Neural progenitor cell (in vitro differentiated cells): Measurements from ENCODE around the gene CDCA3. TPM values are rescaled to one million over a fixed set of nuclear protein-coding genes. Genes with fewer than 3 reads are reported as not detected.

Source experiments
- DNase-seq: peaks from one replicate; pipeline ENCODE4 v3.0.0-alpha.2; 2016; ENCODE audit warnings: low spot score
- H2AFZ ChIP-seq: fragments of 200-600 bp; sonication (generic); replicated peaks from 2 replicates; pipeline ENCODE4 v1.6.1; 2016; ENCODE audit warnings: antibody characterized with exemption
- H3F3A ChIP-seq: fragments of 200-600 bp; sonication (generic); 2 replicates; pipeline ENCODE4 v1.6.1; 2016; ENCODE audit warnings: antibody characterized with exemption, low read depth
- H3K27ac ChIP-seq: fragments of 200-600 bp; sonication (generic); 2 replicates; pipeline ENCODE4 v1.5.1; 2016; ENCODE audit warnings: mild to moderate bottlenecking
- H3K27me3 ChIP-seq: fragments of 200-600 bp; sonication (generic); 2 replicates; pipeline ENCODE4 v1.6.1; 2016; ENCODE audit warnings: mild to moderate bottlenecking, moderate library complexity
- H3K36me3 ChIP-seq: fragments of 200-600 bp; sonication (generic); 2 replicates; pipeline ENCODE4 v1.5.1; 2016
- H3K4me1 ChIP-seq: fragments of 200-600 bp; sonication (generic); 2 replicates; pipeline ENCODE4 v1.6.1; 2016; ENCODE audit warnings: mixed run types
- H3K4me2 ChIP-seq: fragments of 200-600 bp; sonication (generic); 2 replicates; pipeline ENCODE4 v1.6.1; 2016
- H3K4me3 ChIP-seq: fragments of 200-600 bp; sonication (generic); 2 replicates; pipeline ENCODE4 v1.5.1; 2016
- H3K79me2 ChIP-seq: fragments of 200-600 bp; sonication (generic); 2 replicates; pipeline ENCODE4 v1.6.1; 2016; ENCODE audit warnings: low read depth
- H3K9ac ChIP-seq: fragments of 200-600 bp; sonication (generic); 2 replicates; pipeline ENCODE4 v1.6.1; 2016
- H3K9me3 ChIP-seq: fragments of 200-600 bp; sonication (generic); 2 replicates; pipeline ENCODE4 v1.5.1; 2016; ENCODE audit warnings: low read depth
- H4K20me1 ChIP-seq: fragments of 200-600 bp; sonication (generic); 2 replicates; pipeline ENCODE4 v1.6.1; 2016; ENCODE audit warnings: low read depth
- H3K27ac Mint-ChIP-seq: 3 replicates; pipeline ENCODE4 v1.8.0; 2021; ENCODE audit warnings: mixed read lengths
- H3K27me3 Mint-ChIP-seq: 2 replicates; pipeline ENCODE4 v1.8.0; 2022; ENCODE audit warnings: low read depth, mild to moderate bottlenecking, inconsistent platforms, moderate library complexity, mixed read lengths; ENCODE audit not compliant: insufficient read depth
- H3K36me3 Mint-ChIP-seq: 3 replicates; pipeline ENCODE4 v1.8.0; 2021; ENCODE audit warnings: mixed read lengths
- H3K4me1 Mint-ChIP-seq: 3 replicates; pipeline ENCODE4 v1.8.0; 2021; ENCODE audit warnings: mixed read lengths
- H3K4me3 Mint-ChIP-seq: 3 replicates; pipeline ENCODE4 v1.8.0; 2021; ENCODE audit warnings: mild to moderate bottlenecking, moderate library complexity, mixed read lengths
- H3K9me3 Mint-ChIP-seq: 3 replicates; pipeline ENCODE4 v1.8.0; 2020; ENCODE audit warnings: mixed read lengths
- EZH2 ChIP-seq: fragments of 200-600 bp; sonication (generic); IDR thresholded peaks from 2 replicates; pipeline ENCODE4 v1.6.1; 2017; ENCODE audit warnings: antibody characterized with exemption, mild to moderate bottlenecking, moderate library complexity
- EZH2phosphoT487 ChIP-seq: fragments of 200-600 bp; sonication (generic); IDR thresholded peaks from 2 replicates; pipeline ENCODE4 v1.6.1; 2017; ENCODE audit warnings: antibody characterized with exemption
- total RNA-seq: library from RNA; depleted of rRNA; stranded (reverse); fragments of >200 nt; gene quantifications from 2 replicates; pipeline ENCODE4 v1.2.3, GENCODE V29; 2015; ENCODE audit warnings: low replicate concordance
- TF ChIP-seq, protein P1 (sequence below): fragments of 200-600 bp; sonication (generic); IDR thresholded peaks from 2 replicates; pipeline ENCODE4 v1.5.1; 2017; ENCODE audit warnings: antibody characterized with exemption, mild to moderate bottlenecking

Gene CDCA3
- total RNA-seq, 1 donor from 2014 or later: 62.1 TPM

DNA sequence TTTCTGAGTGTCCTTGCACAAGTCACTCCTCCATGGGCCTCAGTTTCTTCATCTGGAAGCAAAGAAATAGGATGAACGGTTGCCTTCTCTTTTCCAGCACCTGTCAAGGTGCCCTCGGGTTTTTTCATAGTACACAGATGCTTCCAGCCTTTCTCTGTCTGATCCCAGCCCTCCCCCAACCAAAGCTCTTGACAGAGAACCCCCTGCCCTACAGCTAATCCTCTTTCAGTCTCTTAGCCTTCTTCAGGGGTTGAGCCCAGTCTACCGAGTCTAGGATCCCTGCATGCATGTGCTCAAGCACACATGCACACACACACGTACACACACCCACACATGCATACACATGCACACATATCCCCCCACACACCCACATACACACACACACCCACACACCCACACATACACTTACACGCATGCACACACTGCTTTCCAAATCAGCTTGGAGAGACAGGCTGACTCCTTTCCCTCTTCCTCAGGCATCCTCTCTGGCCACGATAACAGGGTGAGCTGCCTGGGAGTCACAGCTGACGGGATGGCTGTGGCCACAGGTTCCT, 4.7 kb downstream of the CDCA3 start:
- peak overlapping the region; percentile 2 for H3K4me3 Mint-ChIP-seq
- peaks cover 11% of the 10 kb centered on the region for H3K27me3 Mint-ChIP-seq
- no peak overlapping the region for H3K27ac Mint-ChIP-seq

GRCh38 chr12:6845395-6845794, 5.7 kb downstream of the CDCA3 start:
- Mint-ChIP-seq H3K27me3 (peaks cover 9% of the 10 kb centered on the region), H3K4me1 (peaks cover 36% of the 10 kb centered on the region), H3K27ac (no peak overlapping the region), H3K9me3 (no peaks in the 10 kb centered on the region), H3K4me3 (no peak overlapping the region), H3K36me3 (peaks cover 46% of the 10 kb centered on the region)
- Histone ChIP-seq H3K27ac (no peak overlapping the region), H3F3A (peaks cover 42% of the 10 kb centered on the region), H2AFZ (no peak overlapping the region), H4K20me1 (peaks cover 29% of the 10 kb centered on the region), H3K4me1 (peaks cover 20% of the 10 kb centered on the region), H3K36me3 (no peaks in the 10 kb centered on the region), H3K9me3 (no peaks in the 10 kb centered on the region), H3K9ac (no peak overlapping the region), H3K4me2 (no peak overlapping the region), H3K27me3 (no peaks in the 10 kb centered on the region), H3K4me3 (no peak overlapping the region), H3K79me2 (peaks cover 20% of the 10 kb centered on the region)
- TF ChIP-seq EZH2phosphoT487 (no peak), EZH2 (no peak)
- TF ChIP-seq, protein P1, sequence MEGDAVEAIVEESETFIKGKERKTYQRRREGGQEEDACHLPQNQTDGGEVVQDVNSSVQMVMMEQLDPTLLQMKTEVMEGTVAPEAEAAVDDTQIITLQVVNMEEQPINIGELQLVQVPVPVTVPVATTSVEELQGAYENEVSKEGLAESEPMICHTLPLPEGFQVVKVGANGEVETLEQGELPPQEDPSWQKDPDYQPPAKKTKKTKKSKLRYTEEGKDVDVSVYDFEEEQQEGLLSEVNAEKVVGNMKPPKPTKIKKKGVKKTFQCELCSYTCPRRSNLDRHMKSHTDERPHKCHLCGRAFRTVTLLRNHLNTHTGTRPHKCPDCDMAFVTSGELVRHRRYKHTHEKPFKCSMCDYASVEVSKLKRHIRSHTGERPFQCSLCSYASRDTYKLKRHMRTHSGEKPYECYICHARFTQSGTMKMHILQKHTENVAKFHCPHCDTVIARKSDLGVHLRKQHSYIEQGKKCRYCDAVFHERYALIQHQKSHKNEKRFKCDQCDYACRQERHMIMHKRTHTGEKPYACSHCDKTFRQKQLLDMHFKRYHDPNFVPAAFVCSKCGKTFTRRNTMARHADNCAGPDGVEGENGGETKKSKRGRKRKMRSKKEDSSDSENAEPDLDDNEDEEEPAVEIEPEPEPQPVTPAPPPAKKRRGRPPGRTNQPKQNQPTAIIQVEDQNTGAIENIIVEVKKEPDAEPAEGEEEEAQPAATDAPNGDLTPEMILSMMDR: no peak
- DNase-seq: no peak

More for the DNA sequence above, 4.7 kb downstream of the CDCA3 start:
- H3K27ac ChIP-seq: no peak overlapping the region
- H3K9me3 ChIP-seq: no peaks in the 10 kb centered on the region
- Mint-ChIP-seq H3K9me3 (no peaks in the 10 kb centered on the region), H3K4me1 (peaks cover 40% of the 10 kb centered on the region), H3K36me3 (peaks cover 48% of the 10 kb centered on the region)
- H2AFZ ChIP-seq: no peak overlapping the region
- H3F3A ChIP-seq: peaks cover 43% of the 10 kb centered on the region
- H3K79me2 ChIP-seq: peaks cover 25% of the 10 kb centered on the region
- peaks cover 12% of the 10 kb centered on the region for H3K4me1 ChIP-seq
- TF ChIP-seq, protein P1: no peak
- DNase-seq: no peak
- no peak overlapping the region for H3K4me2 ChIP-seq
- no peaks in the 10 kb centered on the region for H3K27me3 ChIP-seq
- H3K4me3 ChIP-seq: no peak overlapping the region
- H3K9ac ChIP-seq: no peak overlapping the region
- H3K36me3 ChIP-seq: no peaks in the 10 kb centered on the region
- H4K20me1 ChIP-seq: peaks cover 25% of the 10 kb centered on the region

- Histone ChIP-seq H3K36me3 (no peaks in the 10 kb centered on the region), H3K4me3 (no peak overlapping the region), H2AFZ (no peak overlapping the region), H3K27ac (no peak overlapping the region), H3K4me1 (peaks cover 27% of the 10 kb centered on the region), H3K79me2 (no peaks in the 10 kb centered on the region), H3K9ac (no peak overlapping the region), H3K4me2 (no peak overlapping the region), H3F3A (peaks cover 53% of the 10 kb centered on the region), H3K27me3 (no peaks in the 10 kb centered on the region), H3K9me3 (no peaks in the 10 kb centered on the region), H4K20me1 (peaks cover 32% of the 10 kb centered on the region)
- Mint-ChIP-seq H3K9me3 (no peaks in the 10 kb centered on the region), H3K27me3 (peaks cover 6% of the 10 kb centered on the region), H3K36me3 (peaks cover 39% of the 10 kb centered on the region), H3K4me1 (peaks cover 34% of the 10 kb centered on the region), H3K27ac (peak overlapping the region; percentile 60), H3K4me3 (peak overlapping the region; percentile 69)
- no peak for TF ChIP-seq EZH2phosphoT487
- TF ChIP-seq, protein P1: peak; percentile 15
- DNase-seq: peak; percentile 37
These were observed 7.8 kb downstream of the CDCA3 start for GRCh38 chr12:6843118-6843902.
